Posterior vena cava (tissue), 2 donors: ENCODE results near the gene FAM120A. TPM values are rescaled to one million over a fixed set of nuclear protein-coding genes. Genes with fewer than 3 reads are reported as not detected.
A peak's percentile ranks its signal among the peaks of the same experiment; 100 is the strongest.
"Not testable (repeated sequence)": the region's sequence is repeated elsewhere in the genome, so short reads cannot be mapped to it uniquely, and the experiment has no call there.

Experiments
- DNase-seq: peaks from one replicate; pipeline ENCODE4 v3.0.0-alpha.2; 2020; ENCODE audit warnings: low spot score
- intact Hi-C, 2 donors: fragments of 100-400 bp; cut with DNase I; formaldehyde crosslinking; loops; one replicate each; pipeline versions ENCODE4 v1.14.1 to v1.14.2; 2022 to 2023
- total RNA-seq, 2 donors: library from RNA; stranded (reverse); fragmentation: NEBNext Ultra II Directional; extraction: Animal tissue kit (Norgen Biotek cat#: 25700); gene quantifications; one replicate each; pipeline ENCODE4 v1.2.1, GENCODE V29; 2021
- donor health status: DM: yes; HTN: yes; CAD: no.
- donor health status: DM: yes; HTN: yes; CAD: no.

FAM120A gene
- total RNA-seq, 2 donors from 2014 or later = 94.8 TPM

- DNase-seq = no peak
- intact Hi-C loops = no loop called here
Observed at GRCh38 chr9:93491593-93492232, 40.2 kb downstream of the FAM120A start.

GRCh38 chr9:93492327-93492726 is 40.8 kb downstream of the FAM120A start:
- intact Hi-C loops = no loop called here

GRCh38 chr9:93493949-93494348 is 42.5 kb downstream of the FAM120A start:
- DNase-seq = no peak
- intact Hi-C loops = no loop called here

More at GRCh38 chr9:93492327-93492726, 40.8 kb downstream of the FAM120A start:
- no peak for DNase-seq

GRCh38 chr9:93496285-93496684 is 44.8 kb downstream of the FAM120A start:
- DNase-seq = no peak
- intact Hi-C loops = no loop called here

- intact Hi-C loops = no loop called here
- no peak for DNase-seq
Observed at GRCh38 chr9:93500571-93501298, 49.2 kb downstream of the FAM120A start.

- DNase-seq = no peak
- intact Hi-C loops = no loop called here
Observed at GRCh38 chr9:93501406-93501805, 49.9 kb downstream of the FAM120A start.

GRCh38 chr9:93503381-93503780 is 51.9 kb downstream of the FAM120A start:
- intact Hi-C loops = no loop called here
- DNase-seq = no peak

GRCh38 chr9:93505541-93506132 is 54.2 kb downstream of the FAM120A start:
- DNase-seq = no peak
- intact Hi-C loops = no loop called here

GRCh38 chr9:93507768-93508167 is 56.3 kb downstream of the FAM120A start:
- no peak for DNase-seq
- intact Hi-C loops = no loop called here

- no peak for DNase-seq
- intact Hi-C loops = no loop called here
Observed at GRCh38 chr9:93508207-93508606, 56.7 kb downstream of the FAM120A start.

- no peak for DNase-seq
- intact Hi-C loops = no loop called here
Observed at GRCh38 chr9:93509084-93509483, 57.6 kb downstream of the FAM120A start.

GRCh38 chr9:93510041-93510440 is 58.6 kb downstream of the FAM120A start:
- intact Hi-C loops = no loop called here
- DNase-seq = no peak

- intact Hi-C loops = not testable (repeated sequence)
- DNase-seq = peak; percentile 83
Observed at GRCh38 chr9:93511228-93511627, 59.7 kb downstream of the FAM120A start.

GRCh38 chr9:93512170-93512812 is 60.8 kb downstream of the FAM120A start:
- intact Hi-C loops, DNase-seq: not testable (repeated sequence)

GRCh38 chr9:93513606-93514005 is 62.1 kb downstream of the FAM120A start:
- DNase-seq = no peak

GRCh38 chr9:93517331-93517730 is 65.8 kb downstream of the FAM120A start:
- intact Hi-C loops = no loop called here
- no peak for DNase-seq

More at GRCh38 chr9:93513606-93514005, 62.1 kb downstream of the FAM120A start:
- intact Hi-C loops = no loop called here

- intact Hi-C loops = no loop called here
Observed at GRCh38 chr9:93520523-93520922, 69.0 kb downstream of the FAM120A start.

GRCh38 chr9:93522736-93523135 is 71.3 kb downstream of the FAM120A start:
- DNase-seq = no peak
- intact Hi-C loops = no loop called here

More at GRCh38 chr9:93520523-93520922, 69.0 kb downstream of the FAM120A start:
- no peak for DNase-seq

GRCh38 chr9:93523518-93524144 is 72.1 kb downstream of the FAM120A start:
- DNase-seq = no peak
- intact Hi-C loops = no loop called here

GRCh38 chr9:93525476-93525875 is 74.0 kb downstream of the FAM120A start:
- intact Hi-C loops = no loop called here
- DNase-seq = no peak
